Measurements from ENCODE around the gene SLC19A1.

SLC19A1 gene

DNA sequence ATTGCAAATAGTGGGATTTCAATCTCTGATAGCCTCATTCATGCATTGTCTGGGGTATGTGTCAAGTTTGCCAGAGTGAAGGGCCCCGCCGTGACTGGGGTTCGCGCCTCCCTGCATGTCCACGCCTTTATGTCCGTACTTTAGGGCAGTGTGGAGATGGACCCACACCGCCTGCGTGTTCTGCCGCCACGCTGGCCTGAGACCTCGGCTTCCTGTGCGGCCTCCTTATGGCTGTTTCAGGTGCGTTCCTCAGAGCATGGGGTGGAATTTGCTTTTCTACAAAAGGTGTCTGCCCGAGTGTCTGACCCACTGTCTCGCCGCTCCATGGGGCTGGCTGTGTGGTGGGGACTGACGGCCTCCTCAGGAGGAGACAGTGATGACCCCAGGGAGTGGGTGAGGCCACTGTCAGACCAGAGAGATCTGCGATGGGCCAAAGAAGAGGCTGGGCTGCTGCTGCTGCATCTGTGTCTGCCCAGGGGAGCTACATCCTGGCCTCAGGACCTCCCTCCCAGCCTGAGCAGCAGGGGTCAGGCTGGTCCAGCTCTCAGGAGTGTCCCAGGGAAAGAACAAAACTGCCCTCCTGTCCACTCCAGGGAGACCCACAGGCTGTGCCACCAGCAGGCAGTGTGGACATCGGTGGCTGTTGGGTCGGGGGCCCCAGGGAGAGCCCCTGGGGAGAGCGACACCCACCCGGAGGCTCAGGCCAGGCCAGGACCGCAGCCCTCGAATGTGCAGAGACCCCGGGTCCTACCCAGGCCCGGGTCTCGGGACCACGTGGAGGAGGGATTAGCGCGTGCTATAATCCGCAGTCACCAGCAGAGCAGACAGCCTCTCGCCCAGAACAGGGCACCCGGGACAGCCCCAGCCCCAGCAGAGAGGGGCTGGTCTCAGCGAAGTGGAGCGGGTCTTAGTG, 9.8 kb upstream of the SLC19A1 start:
- no peak overlapping the region for H3K4me3 ChIP-seq (ENCODE audit: low read length)
- DNase-seq (ENCODE audit: low read depth): no peak

DNA sequence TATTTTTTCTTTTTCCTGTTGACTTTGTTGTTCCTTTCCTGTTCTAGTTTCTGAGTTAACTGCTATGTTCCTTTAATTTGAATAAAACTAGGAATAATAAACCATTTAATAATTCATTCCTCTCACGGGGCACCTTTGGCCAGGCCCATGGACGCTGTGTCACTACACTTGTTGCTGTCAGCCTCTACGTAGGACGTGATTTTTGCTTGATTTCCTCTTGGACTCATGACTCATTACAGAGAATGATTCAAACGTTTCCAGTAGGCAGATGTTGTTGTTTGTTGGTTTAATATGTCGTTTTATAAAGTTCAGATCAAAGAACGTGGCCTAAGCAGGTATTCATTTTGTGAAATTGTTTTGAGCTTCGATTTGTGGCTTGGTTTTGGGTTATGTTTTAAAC, 9.1 kb upstream of the SLC19A1 start:
- H3K4me3 ChIP-seq (ENCODE audit: low read length): no peak overlapping the region
- no peak for DNase-seq (ENCODE audit: low read depth)
- TF ChIP-seq, protein P1, sequence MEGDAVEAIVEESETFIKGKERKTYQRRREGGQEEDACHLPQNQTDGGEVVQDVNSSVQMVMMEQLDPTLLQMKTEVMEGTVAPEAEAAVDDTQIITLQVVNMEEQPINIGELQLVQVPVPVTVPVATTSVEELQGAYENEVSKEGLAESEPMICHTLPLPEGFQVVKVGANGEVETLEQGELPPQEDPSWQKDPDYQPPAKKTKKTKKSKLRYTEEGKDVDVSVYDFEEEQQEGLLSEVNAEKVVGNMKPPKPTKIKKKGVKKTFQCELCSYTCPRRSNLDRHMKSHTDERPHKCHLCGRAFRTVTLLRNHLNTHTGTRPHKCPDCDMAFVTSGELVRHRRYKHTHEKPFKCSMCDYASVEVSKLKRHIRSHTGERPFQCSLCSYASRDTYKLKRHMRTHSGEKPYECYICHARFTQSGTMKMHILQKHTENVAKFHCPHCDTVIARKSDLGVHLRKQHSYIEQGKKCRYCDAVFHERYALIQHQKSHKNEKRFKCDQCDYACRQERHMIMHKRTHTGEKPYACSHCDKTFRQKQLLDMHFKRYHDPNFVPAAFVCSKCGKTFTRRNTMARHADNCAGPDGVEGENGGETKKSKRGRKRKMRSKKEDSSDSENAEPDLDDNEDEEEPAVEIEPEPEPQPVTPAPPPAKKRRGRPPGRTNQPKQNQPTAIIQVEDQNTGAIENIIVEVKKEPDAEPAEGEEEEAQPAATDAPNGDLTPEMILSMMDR (conservative IDR thresholded peaks at IDR 0.05; ENCODE audit: low read depth, low read length): no peak

More for the DNA sequence above, 9.8 kb upstream of the SLC19A1 start:
- TF ChIP-seq, protein P1 (conservative IDR thresholded peaks at IDR 0.05; ENCODE audit: low read depth, low read length): no peak

DNA sequence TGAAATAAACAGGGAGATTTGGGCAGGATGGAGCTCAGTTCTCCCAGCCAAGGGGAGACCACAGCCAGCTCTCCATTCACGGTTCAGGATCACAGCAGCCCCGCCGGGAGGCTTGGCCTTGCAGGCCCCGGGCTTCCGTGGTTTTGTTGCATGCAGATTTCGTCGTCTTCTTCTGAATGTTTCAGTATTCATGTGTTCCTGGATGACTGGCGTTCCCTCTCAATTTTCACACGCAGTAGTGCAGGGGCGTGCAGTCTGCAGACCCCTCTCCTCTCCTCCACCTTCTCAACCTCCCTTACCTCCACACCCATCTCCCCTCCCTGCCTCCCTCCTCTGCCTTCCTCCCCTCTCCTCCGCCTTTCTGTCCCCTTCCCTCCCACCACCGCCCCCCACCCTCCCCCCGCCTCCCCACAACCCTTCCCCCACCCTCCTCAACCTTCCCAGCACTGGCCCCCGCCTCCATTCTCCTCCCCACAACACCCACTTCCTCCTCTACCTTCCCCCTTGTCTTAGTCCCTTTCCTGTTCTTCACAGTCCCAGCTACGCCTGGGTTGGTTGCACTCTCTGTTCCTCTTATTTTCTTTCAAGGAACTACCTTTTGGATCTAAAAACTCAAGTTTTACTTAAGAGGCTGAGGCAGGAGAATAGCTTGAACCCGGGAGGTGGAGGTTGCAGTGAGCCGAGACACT, 8.4 kb upstream of the SLC19A1 start:
- TF ChIP-seq, protein P1 (conservative IDR thresholded peaks at IDR 0.05; ENCODE audit: low read depth, low read length): no peak
- no peak overlapping the region for H3K4me3 ChIP-seq (ENCODE audit: low read length)
- no peak for DNase-seq (ENCODE audit: low read depth)

DNA sequence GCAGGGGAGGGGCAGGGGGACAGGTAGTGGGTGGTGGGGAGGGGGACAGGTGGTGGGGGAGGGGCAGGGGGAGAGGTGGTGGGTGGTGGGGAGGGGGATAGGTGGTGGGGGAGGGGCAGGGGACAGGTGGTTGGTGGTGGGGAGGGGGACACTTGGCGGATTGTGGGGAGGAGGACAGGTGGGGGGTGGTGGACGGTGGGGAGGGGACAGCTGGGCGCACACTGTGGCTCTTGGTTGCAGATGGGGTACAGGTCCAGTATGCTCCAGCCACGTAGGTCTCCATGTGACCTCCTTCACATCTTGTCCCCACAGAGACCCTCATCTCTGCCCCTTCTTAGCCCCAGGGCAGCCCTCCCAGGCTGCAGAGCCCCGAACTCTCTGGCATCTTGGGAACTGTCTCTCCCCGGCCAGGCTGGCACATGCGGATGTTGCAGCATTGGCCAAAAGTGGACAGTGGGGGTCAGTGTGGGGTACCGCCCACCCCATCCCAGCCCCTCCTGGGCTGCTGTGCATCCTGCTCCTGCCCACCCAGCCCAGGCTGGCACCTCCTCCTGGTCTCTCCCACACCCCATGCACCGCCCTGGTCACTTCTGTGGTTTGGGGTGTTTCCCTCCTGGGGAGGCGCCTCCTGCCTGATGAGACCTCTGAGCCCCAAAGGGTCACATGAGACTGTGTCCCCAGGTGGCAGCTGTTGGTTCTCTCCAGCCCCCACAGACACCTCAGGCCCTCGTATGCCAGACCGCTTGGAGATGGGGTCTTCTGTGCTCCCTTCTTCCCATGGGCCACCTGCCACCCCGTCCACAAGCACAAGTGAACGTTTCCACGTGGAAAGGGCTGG, 7.6 kb upstream of the SLC19A1 start:
- TF ChIP-seq, protein P1 (conservative IDR thresholded peaks at IDR 0.05; ENCODE audit: low read depth, low read length): no peak
- no peak for DNase-seq (ENCODE audit: low read depth)
- H3K4me3 ChIP-seq (ENCODE audit: low read length): no peak overlapping the region

DNA sequence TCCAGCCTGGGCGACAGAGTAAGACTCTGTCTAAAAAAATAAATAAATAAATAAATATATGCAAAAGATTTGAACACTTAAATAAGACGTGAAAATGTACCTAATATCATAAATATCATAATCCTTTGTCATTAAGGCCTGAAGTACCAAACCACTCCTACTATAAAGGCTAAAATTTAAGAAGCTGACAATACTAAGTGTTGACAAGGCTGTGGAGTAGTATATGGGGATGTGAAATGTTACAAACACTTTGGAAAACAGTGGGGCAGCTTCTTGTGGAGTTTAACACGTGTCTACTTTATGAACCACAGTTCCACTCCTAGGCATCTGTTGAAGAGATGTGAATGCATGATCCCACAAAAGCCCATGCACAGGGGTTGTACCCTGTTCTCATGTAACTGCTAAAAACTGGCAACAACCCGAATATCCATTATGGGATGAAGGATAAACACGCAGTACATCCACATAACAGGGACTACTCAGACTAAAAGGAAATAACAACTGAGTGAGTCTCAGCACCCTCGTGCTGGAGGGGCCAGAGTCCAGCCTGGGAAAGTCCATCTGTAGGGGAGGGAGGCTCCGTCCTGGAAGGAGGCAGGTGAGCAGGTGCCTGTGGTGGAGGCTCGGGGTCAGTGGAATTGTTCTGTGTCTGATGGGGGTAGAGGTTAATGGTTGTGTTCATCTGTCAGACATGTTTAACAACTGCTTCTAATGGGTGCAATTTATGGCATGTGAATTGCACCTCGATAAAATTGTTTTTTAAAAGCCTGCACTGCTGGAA, 6.7 kb upstream of the SLC19A1 start:
- DNase-seq (ENCODE audit: low read depth): no peak
- H3K4me3 ChIP-seq (ENCODE audit: low read length): no peak overlapping the region
- TF ChIP-seq, protein P1 (conservative IDR thresholded peaks at IDR 0.05; ENCODE audit: low read depth, low read length): no peak

DNA sequence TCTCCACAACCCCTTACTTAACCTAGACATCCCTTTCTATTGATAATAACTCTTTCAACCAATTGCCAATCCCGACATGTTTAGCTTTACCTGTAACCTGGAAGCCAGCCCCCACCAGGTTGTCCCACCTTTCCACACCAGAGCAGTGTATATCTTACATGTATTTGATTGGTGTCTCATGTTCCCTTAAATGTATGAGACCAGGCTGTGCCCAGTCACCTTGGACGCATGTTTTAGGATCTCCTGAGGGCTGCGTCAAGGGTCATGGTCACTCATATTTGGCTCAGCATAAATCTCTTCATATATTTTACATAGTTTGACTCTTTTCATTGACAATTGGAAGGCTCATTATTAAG, 5.3 kb upstream of the SLC19A1 start:
- TF ChIP-seq, protein P1 (conservative IDR thresholded peaks at IDR 0.05; ENCODE audit: low read depth, low read length): no peak
- no peak for DNase-seq (ENCODE audit: low read depth)
- H3K4me3 ChIP-seq (ENCODE audit: low read length): no peak overlapping the region

All from retinal pigment epithelial cell (primary cell).